GM23248 (cell line): ENCODE data around the gene ICAM5.

Source experiments
- EZH2 ChIP-seq: fragments of 200-600 bp; sonication (generic); IDR thresholded peaks from 2 replicates; pipeline ENCODE4 v1.6.1; 2018; ENCODE audit warnings: antibody characterized with exemption, mild to moderate bottlenecking; ENCODE audit not compliant: insufficient read depth, poor library complexity, severe bottlenecking
- EZH2phosphoT487 ChIP-seq: fragments of 200-600 bp; sonication (generic); IDR thresholded peaks from 2 replicates; pipeline ENCODE4 v1.6.1; 2018; ENCODE audit warnings: antibody characterized with exemption, moderate library complexity, mild to moderate bottlenecking, low read depth; ENCODE audit not compliant: insufficient read depth

DNA sequence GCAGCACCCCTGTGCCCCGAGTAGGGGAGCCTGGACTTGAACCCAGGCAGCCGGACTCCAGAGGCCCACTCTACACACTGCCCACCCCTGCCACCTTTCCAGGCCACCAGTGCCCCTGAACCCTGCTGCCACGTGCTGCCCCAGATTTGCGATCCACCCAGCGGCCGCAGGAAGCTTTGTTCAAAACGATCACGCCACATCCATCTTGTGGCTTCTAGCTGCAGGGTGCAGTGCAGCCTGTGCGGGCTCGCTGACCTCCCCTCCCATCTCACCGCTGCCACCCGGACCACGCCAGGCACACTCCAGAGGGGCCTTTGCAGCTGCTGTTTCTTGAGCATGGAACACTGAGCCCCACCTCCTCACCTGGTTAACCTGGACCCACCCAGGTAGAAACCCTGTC lies 39.8 kb downstream of the ICAM5 start:
- no peak for TF ChIP-seq EZH2phosphoT487
- no peak for TF ChIP-seq EZH2
